AG04450 (cell line): ENCODE data around the gene SLC29A1. TPM values are rescaled to one million over a fixed set of nuclear protein-coding genes. Genes with fewer than 3 reads are reported as not detected.

Experiments used
- CTCF ChIA-PET: fragments of 300-600, 350-600 bp; formaldehyde crosslinking; extraction: SDS; loops from one replicate; lab custom pipeline; 2022; ENCODE audit warnings: antibody characterized with exemption, inconsistent platforms; lab: Charles Lee
- POLR2A ChIA-PET: fragments of 350-600 bp; formaldehyde crosslinking; extraction: SDS; loops from one replicate; lab custom pipeline; 2021; ENCODE audit warnings: antibody characterized with exemption, inconsistent platforms; lab: Yijun Ruan, JAX
- DNase-seq: peaks from one replicate; pipeline ENCODE4 v3.0.0-alpha.2; 2011; ENCODE audit warnings: low read depth, low spot score
- H3K27ac ChIP-seq: one replicate; pipeline ENCODE4 v1.5.1; 2012; ENCODE audit warnings: low read depth, low read length, control low read depth
- H3K27me3 ChIP-seq: one replicate; pipeline ENCODE4 v1.6.0; 2012; ENCODE audit warnings: low read length; ENCODE audit not compliant: control insufficient read depth, insufficient read depth
- H3K4me3 ChIP-seq: 2 replicates; pipeline ENCODE4 v1.5.1; 2011; ENCODE audit warnings: mild to moderate bottlenecking, low read depth, low read length, control low read depth
- H3K9me3 ChIP-seq: 2 replicates; pipeline ENCODE4 v1.5.1; 2012; ENCODE audit warnings: low read length; ENCODE audit not compliant: control insufficient read depth, insufficient read depth
- polyA plus RNA-seq: library from polyadenylated mRNA; depleted of rRNA; stranded (reverse); fragments of >200 nt; gene quantifications from 2 replicates; pipeline ENCODE4 v1.2.3, GENCODE V29; 2011
- TF ChIP-seq, protein P1 (sequence below): IDR thresholded peaks from 2 replicates; pipeline ENCODE4 v1.5.1; 2011; ENCODE audit warnings: low read depth, low read length, control low read depth, inconsistent platforms

The SLC29A1 gene
- polyA plus RNA-seq, 1 experiment, result 13.2 TPM

DNA sequence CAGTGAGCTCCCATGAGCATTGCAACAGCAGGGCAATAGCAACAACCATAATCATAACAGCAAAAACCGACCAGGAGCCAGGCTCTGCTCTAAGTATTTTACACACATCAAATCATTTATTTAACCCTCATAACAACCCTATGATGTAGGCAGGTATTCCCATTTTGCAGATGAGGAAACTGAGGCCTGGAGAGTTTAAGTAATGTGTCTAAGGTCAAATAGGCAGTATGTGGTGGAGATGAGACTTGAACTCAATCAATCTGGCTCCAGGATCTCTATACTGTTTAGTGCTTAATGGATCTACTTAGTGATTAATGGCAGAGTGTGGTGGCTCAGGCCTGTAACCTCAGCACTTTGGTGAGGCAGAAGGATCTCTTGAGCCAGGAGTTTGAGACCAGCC is 50.2 kb downstream of the SLC29A1 start:
- Histone ChIP-seq H3K4me3 (no peak overlapping the region), H3K27ac (no peak overlapping the region), H3K27me3 (peaks cover 76% of the 10 kb centered on the region), H3K9me3 (peaks cover 5% of the 10 kb centered on the region; the same call in 1 of the 2 replicates)
- POLR2A ChIA-PET, result no interaction called here
- no peak for DNase-seq
- TF ChIP-seq, protein P1, sequence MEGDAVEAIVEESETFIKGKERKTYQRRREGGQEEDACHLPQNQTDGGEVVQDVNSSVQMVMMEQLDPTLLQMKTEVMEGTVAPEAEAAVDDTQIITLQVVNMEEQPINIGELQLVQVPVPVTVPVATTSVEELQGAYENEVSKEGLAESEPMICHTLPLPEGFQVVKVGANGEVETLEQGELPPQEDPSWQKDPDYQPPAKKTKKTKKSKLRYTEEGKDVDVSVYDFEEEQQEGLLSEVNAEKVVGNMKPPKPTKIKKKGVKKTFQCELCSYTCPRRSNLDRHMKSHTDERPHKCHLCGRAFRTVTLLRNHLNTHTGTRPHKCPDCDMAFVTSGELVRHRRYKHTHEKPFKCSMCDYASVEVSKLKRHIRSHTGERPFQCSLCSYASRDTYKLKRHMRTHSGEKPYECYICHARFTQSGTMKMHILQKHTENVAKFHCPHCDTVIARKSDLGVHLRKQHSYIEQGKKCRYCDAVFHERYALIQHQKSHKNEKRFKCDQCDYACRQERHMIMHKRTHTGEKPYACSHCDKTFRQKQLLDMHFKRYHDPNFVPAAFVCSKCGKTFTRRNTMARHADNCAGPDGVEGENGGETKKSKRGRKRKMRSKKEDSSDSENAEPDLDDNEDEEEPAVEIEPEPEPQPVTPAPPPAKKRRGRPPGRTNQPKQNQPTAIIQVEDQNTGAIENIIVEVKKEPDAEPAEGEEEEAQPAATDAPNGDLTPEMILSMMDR, result no peak
- CTCF ChIA-PET, result no interaction called here

DNA sequence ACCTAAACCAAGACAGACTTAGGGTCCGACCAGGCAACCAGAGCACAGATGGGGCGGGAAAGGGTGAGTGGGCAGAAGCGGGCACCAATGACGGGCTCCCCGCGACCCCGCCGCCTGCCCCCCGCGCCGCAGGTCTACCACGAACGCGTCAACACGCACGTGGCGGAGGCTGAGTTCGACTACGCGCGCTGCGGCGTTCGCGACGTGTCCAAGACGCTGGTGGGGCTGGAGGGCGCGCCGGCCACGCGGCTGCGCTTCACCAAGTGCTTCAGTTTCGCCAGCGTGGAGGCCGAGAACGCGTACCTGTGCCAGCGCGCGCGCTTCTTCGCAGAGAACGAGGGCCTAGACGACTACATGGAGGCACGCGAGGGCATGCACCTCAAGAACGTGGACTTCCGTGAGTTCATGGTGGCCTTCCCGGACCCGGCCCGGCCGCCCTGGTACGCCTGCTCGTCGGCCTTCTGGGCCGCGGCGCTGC is 51.9 kb downstream of the SLC29A1 start:
- Histone ChIP-seq H3K27me3 (peaks cover 75% of the 10 kb centered on the region), H3K4me3 (no peak overlapping the region), H3K9me3 (peaks cover 5% of the 10 kb centered on the region; the same call in 1 of the 2 replicates), H3K27ac (no peak overlapping the region)
- TF ChIP-seq, protein P1, result no peak
- no peak for DNase-seq
- ChIA-PET POLR2A (no interaction called here), CTCF (interaction anchor here (0.6 kb wide), 1 partner anchor 9 kb away, joined by 4 read pairs; no protein-coding TSS in a partner anchor)

DNA sequence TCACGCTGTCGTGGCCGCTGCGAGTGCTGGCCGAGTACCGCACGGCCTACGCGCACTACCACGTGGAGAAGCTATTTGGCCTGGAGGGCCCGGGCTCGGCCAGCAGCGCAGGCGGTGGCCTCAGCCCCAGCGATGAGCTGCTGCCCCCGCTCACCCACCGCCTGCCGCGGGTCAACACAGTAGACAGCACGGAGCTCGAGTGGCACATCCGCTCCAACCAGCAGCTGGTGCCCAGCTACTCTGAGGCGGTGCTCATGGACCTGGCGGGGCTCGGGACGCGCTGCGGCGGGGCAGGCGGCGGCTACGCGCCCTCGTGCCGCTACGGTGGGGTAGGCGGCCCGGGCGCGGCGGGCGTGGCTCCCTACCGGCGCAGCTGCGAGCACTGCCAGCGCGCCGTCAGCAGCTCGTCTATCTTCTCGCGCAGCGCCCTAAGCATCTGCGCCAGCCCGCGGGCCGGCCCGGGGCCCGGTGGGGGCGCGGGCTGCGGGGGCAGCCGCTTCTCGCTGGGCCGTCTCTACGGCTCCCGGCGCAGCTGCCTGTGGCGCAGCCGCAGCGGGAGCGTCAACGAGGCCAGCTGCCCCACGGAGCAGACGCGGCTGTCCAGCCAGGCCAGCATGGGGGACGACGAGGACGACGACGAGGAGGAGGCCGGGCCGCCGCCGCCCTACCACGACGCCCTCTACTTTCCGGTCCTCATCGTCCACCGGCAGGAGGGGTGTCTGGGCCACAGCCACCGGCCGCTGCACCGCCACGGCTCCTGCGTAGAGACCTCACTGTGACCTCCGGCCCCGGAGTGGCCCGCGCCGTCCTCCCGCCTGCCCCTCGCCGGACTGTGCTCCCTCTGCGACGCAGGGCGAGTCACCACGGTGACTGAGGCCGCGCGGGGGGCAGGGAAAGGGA is 52.6 kb downstream of the SLC29A1 start:
- TF ChIP-seq, protein P1, result no peak
- DNase-seq, result no peak
- Histone ChIP-seq H3K27ac (no peak overlapping the region), H3K4me3 (0 out of 2 replicates have a peak overlapping the region, but pooled peaks have one; percentile 10), H3K27me3 (peaks cover 76% of the 10 kb centered on the region), H3K9me3 (peaks cover 5% of the 10 kb centered on the region; the same call in 1 of the 2 replicates)
- ChIA-PET CTCF (interaction anchor here (0.6 kb wide), 1 partner anchor 9 kb away, joined by 4 read pairs; no protein-coding TSS in a partner anchor), POLR2A (no interaction called here)

DNA sequence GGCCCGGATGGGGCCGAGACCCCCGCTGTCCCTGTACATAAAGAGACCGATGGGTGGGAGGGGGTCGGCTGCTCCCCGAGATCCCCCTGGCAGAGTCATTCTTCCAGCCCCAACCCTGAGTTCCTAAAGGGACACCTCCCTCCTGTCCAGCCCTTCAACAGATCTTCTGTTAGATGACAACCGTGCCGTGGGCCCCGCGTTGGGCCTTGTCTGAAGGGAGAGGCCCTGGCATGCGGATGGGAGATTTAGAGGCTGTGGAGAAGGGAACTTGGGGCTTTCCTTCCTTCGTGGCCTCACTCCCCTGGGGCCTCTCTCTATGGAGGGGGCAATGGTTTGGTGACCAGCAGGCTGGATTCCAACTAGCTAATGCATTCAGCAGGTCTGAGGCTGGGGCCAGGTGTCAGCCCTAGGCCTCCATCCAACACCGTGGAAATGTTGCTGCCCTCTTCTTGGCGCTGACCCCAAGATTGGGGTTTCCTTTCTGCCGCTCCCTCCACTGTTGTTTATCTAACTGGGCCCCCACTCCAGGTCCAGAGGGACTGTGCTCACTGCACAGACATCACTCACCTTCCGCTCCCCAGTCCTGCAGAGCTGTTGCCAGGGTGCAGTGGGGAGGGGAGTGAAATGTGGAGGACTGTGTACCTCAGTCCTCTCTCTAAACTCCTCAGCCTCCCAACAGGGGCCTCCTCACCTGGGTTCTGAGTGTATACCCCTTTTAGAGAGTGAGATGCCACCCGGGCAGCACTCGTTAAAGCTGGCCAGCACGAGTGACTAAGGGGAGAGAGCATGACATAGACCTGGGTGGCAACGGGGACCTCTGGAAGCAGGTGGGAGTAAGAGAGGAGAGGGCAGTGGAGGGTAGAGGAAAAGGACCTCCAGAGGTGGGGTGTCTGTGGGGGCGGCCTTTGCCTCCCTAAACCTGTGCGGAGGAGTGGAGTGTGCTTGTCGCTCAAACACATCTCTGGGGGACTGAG is 53.6 kb downstream of the SLC29A1 start:
- DNase-seq, result no peak
- POLR2A ChIA-PET, result interaction anchor here (0.6 kb wide), 1 partner anchor 20 kb away, joined by 3 read pairs; no protein-coding TSS in a partner anchor
- no peak overlapping the region for H3K4me3 ChIP-seq
- peaks cover 67% of the 10 kb centered on the region for H3K27me3 ChIP-seq
- H3K27ac ChIP-seq, result no peak overlapping the region
- CTCF ChIA-PET, result interaction anchor here (1.1 kb wide), 1 partner anchor 61 kb away, joined by 3 read pairs; no protein-coding TSS in a partner anchor
- TF ChIP-seq, protein P1, result no peak
- H3K9me3 ChIP-seq, result peaks cover 5% of the 10 kb centered on the region; the same call in 1 of the 2 replicates
